Mesenchymal stem cell (in vitro differentiated cells and primary cell): ENCODE data around the gene TEDC2.
A peak's percentile ranks its signal among the peaks of the same experiment; 100 is the strongest.

ENCODE experiments used
- DNase-seq: peaks from one replicate; pipeline ENCODE4 v3.0.0-alpha.2; 2013
- H2AFZ ChIP-seq: one replicate; pipeline ENCODE4 v1.6.1; 2013; ENCODE audit warnings: low read depth, mild to moderate bottlenecking, control low read depth, inconsistent platforms, low read length, moderate library complexity
- H2AK5ac ChIP-seq: 2 replicates; pipeline ENCODE4 v1.6.1; 2013; ENCODE audit warnings: low read length, moderate library complexity, mild to moderate bottlenecking, inconsistent platforms; ENCODE audit not compliant: severe bottlenecking
- H2BK120ac ChIP-seq: one replicate; pipeline ENCODE4 v1.6.1; 2013; ENCODE audit warnings: low read depth, mild to moderate bottlenecking, inconsistent platforms, low read length, moderate library complexity
- H2BK12ac ChIP-seq, 2 experiments: one replicate each; pipeline ENCODE4 v1.6.1; 2013; ENCODE audit warnings: inconsistent platforms in 2 of 2, low read length in 2 of 2, mild to moderate bottlenecking in 2 of 2, moderate library complexity in 2 of 2, control low read depth in 1 of 2
- H2BK15ac ChIP-seq: one replicate; pipeline ENCODE4 v1.6.1; 2013; ENCODE audit warnings: mild to moderate bottlenecking, low read depth, inconsistent platforms; ENCODE audit not compliant: poor library complexity, severe bottlenecking
- H2BK5ac ChIP-seq: 2 replicates; pipeline ENCODE4 v1.6.1; 2013; ENCODE audit warnings: low read depth, mild to moderate bottlenecking, low read length, control low read depth, inconsistent platforms; ENCODE audit not compliant: poor library complexity, severe bottlenecking
- H3K14ac ChIP-seq, 2 experiments: one replicate each; pipeline ENCODE4 v1.6.1; 2013; ENCODE audit warnings: inconsistent platforms in 2 of 2, low read length in 2 of 2, control low read depth in 1 of 2, mild to moderate bottlenecking in 1 of 2, moderate library complexity in 1 of 2
- H3K18ac ChIP-seq, 2 experiments: one replicate each; pipeline ENCODE4 v1.6.1; 2013; ENCODE audit warnings: inconsistent platforms in 2 of 2, low read length in 2 of 2, control low read depth in 1 of 2, low read depth in 1 of 2, mild to moderate bottlenecking in 1 of 2
- H3K23ac ChIP-seq, 2 experiments: one replicate each; pipeline ENCODE4 v1.6.1; 2013; ENCODE audit warnings: inconsistent platforms in 2 of 2, low read length in 2 of 2, mild to moderate bottlenecking in 2 of 2, moderate library complexity in 2 of 2, control low read depth in 1 of 2
- H3K27ac ChIP-seq: 2 replicates; pipeline ENCODE4 v1.5.1; 2013; ENCODE audit warnings: mild to moderate bottlenecking, moderate library complexity, low read length, control low read depth, inconsistent platforms; ENCODE audit not compliant: poor library complexity, severe bottlenecking
- H3K27me3 ChIP-seq, 2 experiments: 2 replicates each; pipeline versions ENCODE4 v1.6.1 to v1.7.0; 2013; ENCODE audit warnings: low read length in 2 of 2, mild to moderate bottlenecking in 2 of 2, moderate library complexity in 2 of 2, control low read depth in 1 of 2, inconsistent platforms in 1 of 2; ENCODE audit not compliant: control insufficient read depth in 1 of 2, insufficient read depth in 1 of 2
- H3K36me3 ChIP-seq, 2 experiments: 2 replicates each; pipeline versions ENCODE4 v1.6.1 to v1.7.0; 2013; ENCODE audit warnings: low read length in 2 of 2, control low read depth in 1 of 2, inconsistent platforms in 1 of 2, low read depth in 1 of 2, mild to moderate bottlenecking in 1 of 2; ENCODE audit not compliant: insufficient read depth in 2 of 2, control insufficient read depth in 1 of 2
- H3K4ac ChIP-seq, 2 experiments: one replicate each; pipeline ENCODE4 v1.6.1; 2013; ENCODE audit warnings: inconsistent platforms in 2 of 2, low read length in 2 of 2, mild to moderate bottlenecking in 2 of 2, moderate library complexity in 2 of 2, control low read depth in 1 of 2, low read depth in 1 of 2
- H3K4me1 ChIP-seq: 2 replicates; pipeline ENCODE4 v1.6.1; 2013; ENCODE audit warnings: low read depth, low read length, control low read depth; ENCODE audit not compliant: control insufficient read depth, insufficient read depth
- H3K4me2 ChIP-seq: 2 replicates; pipeline ENCODE4 v1.6.1; 2013; ENCODE audit warnings: low read length, mild to moderate bottlenecking, inconsistent platforms; ENCODE audit not compliant: poor library complexity, severe bottlenecking
- H3K4me3 ChIP-seq, 2 experiments: 2 replicates each; pipeline versions ENCODE4 v1.5.1 to v1.7.0; 2013; ENCODE audit warnings: low read length in 2 of 2, mild to moderate bottlenecking in 2 of 2, control low read depth in 1 of 2, low read depth in 1 of 2; ENCODE audit not compliant: insufficient read depth in 1 of 2
- H3K79me1 ChIP-seq: replicated peaks from 2 replicates; pipeline ENCODE4 v1.6.1; 2013; ENCODE audit warnings: mild to moderate bottlenecking, control low read depth, low read length, inconsistent platforms; ENCODE audit not compliant: poor library complexity, severe bottlenecking
- H3K9ac ChIP-seq: 2 replicates; pipeline ENCODE4 v1.7.0; 2013; ENCODE audit warnings: mild to moderate bottlenecking, low read length, moderate library complexity
- H3K9me3 ChIP-seq: 2 replicates; pipeline ENCODE4 v1.7.0; 2013; ENCODE audit warnings: mild to moderate bottlenecking, low read length; ENCODE audit not compliant: control insufficient read depth
- H4K8ac ChIP-seq: one replicate; pipeline ENCODE4 v1.6.1; 2013; ENCODE audit warnings: inconsistent platforms, mild to moderate bottlenecking, low read length, moderate library complexity
- H4K91ac ChIP-seq: one replicate; pipeline ENCODE4 v1.6.1; 2013; ENCODE audit warnings: mild to moderate bottlenecking, low read length, inconsistent platforms
- WGBS: methylation state at CpG from one replicate; pipeline ENCODE4 v1.1.7; 2013; ENCODE audit warnings: mixed read lengths; 5-methylcytosine and 5-hydroxymethylcytosine counted together

Gene TEDC2

GRCh38 chr16:2482708-2483534 is 23.0 kb downstream of the TEDC2 start:
- Histone ChIP-seq H2AFZ (no peak overlapping the region), H3K36me3 (peaks cover 0 to 21% of the 10 kb centered on the region in 2 experiments), H3K9ac (peak overlapping the region; percentile 86), H3K4me1 (peaks cover 17% of the 10 kb centered on the region), H3K27ac (no peak overlapping the region), H3K18ac (no peak overlapping the region), H3K4me3 (peak overlapping the region in 1 of 2 experiments; percentile 72), H3K23ac (no peak overlapping the region), H2BK5ac (no peak overlapping the region), H2BK120ac (no peak overlapping the region), H3K79me1 (peaks cover 55% of the 10 kb centered on the region), H3K9me3 (no peaks in the 10 kb centered on the region), H4K8ac (peak overlapping the region; percentile 45), H3K4ac (no peak overlapping the region), H2BK15ac (no peak overlapping the region), H2BK12ac (no peak overlapping the region), H3K27me3 (no peaks in the 10 kb centered on the region), H3K4me2 (no peak overlapping the region), H3K14ac (no peak overlapping the region), H2AK5ac (no peak overlapping the region), H4K91ac (no peak overlapping the region)
- peak; percentile 28 for DNase-seq
- 86% methylated on average over 32 of the region's 32 CpGs for WGBS

DNA sequence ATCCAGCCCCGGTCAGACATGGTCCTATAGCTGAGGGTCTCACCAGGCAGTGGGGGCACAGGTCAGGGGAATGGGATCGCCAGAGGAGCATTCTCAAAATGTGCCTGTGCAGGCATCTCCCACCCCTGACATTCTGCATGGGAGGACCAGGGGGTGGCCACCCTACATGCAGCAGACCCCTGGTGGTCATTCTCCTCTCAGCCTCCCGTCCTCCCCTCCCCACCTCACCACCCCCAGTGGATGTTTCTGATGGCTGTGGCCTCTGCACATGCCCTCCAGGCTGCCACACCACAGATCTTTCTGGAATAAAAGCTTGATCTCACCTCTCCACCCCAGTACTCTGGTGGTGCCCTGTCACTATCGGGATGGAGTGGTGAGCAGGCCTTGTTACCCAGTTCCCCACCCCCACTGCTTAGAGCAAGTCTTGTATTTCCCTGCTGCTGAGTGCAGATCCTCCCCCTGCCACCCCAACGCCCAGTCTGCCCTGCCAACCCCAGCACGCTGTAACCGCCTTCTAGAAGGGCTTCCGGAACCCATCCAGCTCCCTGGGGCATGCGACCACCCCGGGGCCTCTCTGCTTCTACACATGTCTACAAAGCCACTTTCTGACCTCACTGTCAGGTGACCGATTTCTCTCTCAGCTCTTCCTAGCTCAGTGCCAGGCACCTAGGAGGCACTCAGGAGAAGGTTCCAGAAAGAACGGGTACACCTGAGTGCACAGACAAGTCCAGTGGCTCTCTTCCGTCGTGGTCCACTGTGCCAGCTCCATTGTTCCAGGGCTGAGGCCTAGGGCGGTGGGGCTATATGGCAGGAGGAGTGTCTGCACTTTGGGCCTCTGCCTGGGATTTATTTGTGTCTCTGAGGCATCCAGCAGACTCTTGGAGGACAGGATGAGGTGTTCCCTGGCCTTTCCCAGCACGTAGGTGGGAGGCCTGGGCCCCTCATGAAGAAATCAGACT is 24.3 kb downstream of the TEDC2 start:
- H3K4me3 ChIP-seq = no peak overlapping the region
- no peaks in the 10 kb centered on the region for H3K9me3 ChIP-seq
- H3K4ac ChIP-seq = no peak overlapping the region
- H4K91ac ChIP-seq = no peak overlapping the region
- no peak overlapping the region for H2BK5ac ChIP-seq
- H3K79me1 ChIP-seq = peaks cover 49% of the 10 kb centered on the region
- no peak overlapping the region for H3K23ac ChIP-seq
- peaks cover 20% of the 10 kb centered on the region for H3K4me1 ChIP-seq
- H2BK12ac ChIP-seq = no peak overlapping the region
- H3K27ac ChIP-seq = no peak overlapping the region
- no peak overlapping the region for H2BK15ac ChIP-seq
- peaks cover 0 to 18% of the 10 kb centered on the region in 2 experiments for H3K36me3 ChIP-seq
- WGBS = 93% methylated on average over 16 of the region's 16 CpGs
- H3K18ac ChIP-seq = no peak overlapping the region
- no peak for DNase-seq
- no peak overlapping the region for H2AFZ ChIP-seq
- no peaks in the 10 kb centered on the region for H3K27me3 ChIP-seq
- no peak overlapping the region for H3K4me2 ChIP-seq
- H3K9ac ChIP-seq = peak overlapping the region; percentile 86
- H2BK120ac ChIP-seq = no peak overlapping the region
- H2AK5ac ChIP-seq = no peak overlapping the region
- H4K8ac ChIP-seq = no peak overlapping the region
- H3K14ac ChIP-seq = no peak overlapping the region

- no peak overlapping the region for H2BK120ac ChIP-seq
- no peak overlapping the region for H4K8ac ChIP-seq
- no peak overlapping the region for H2AK5ac ChIP-seq
- no peak overlapping the region for H3K14ac ChIP-seq
- no peak overlapping the region for H2BK12ac ChIP-seq
- H3K36me3 ChIP-seq = peaks cover 0 to 20% of the 10 kb centered on the region in 2 experiments
- DNase-seq = no peak
- WGBS = 92% methylated on average over 10 of the region's 13 CpGs
- H3K4me3 ChIP-seq = no peak overlapping the region
- H3K27ac ChIP-seq = no peak overlapping the region
- no peak overlapping the region for H3K4me2 ChIP-seq
- H2BK5ac ChIP-seq = no peak overlapping the region
- H2BK15ac ChIP-seq = no peak overlapping the region
- no peak overlapping the region for H4K91ac ChIP-seq
- H3K9ac ChIP-seq = no peak overlapping the region
- H3K18ac ChIP-seq = no peak overlapping the region
- no peaks in the 10 kb centered on the region for H3K27me3 ChIP-seq
- H3K4ac ChIP-seq = no peak overlapping the region
- H2AFZ ChIP-seq = no peak overlapping the region
- H3K4me1 ChIP-seq = peaks cover 21% of the 10 kb centered on the region
- peaks cover 51% of the 10 kb centered on the region for H3K79me1 ChIP-seq
- no peak overlapping the region for H3K23ac ChIP-seq
- H3K9me3 ChIP-seq = no peaks in the 10 kb centered on the region
Observed at GRCh38 chr16:2484898-2485508, 25.1 kb downstream of the TEDC2 start.
